Keratinocyte (primary cell): ENCODE data around the gene ZNF836.

ENCODE experiments used
- CTCF ChIP-seq, 3 experiments: IDR thresholded peaks in 1 of 3; conservative IDR thresholded peaks in 1 of 3; optimal IDR thresholded peaks in 1 of 3; 2 replicates in 2 of 3; 3 replicates in 1 of 3; pipeline versions ENCODE3 to v1.5.1; 2011; ENCODE audit warnings: low read length in 3 of 3, mild to moderate bottlenecking in 3 of 3, moderate library complexity in 2 of 3, control low read depth in 1 of 3, inconsistent platforms in 1 of 3; ENCODE audit not compliant: insufficient read depth in 2 of 3; ENCODE audit errors: extremely low read depth in 1 of 3
- EZH2 ChIP-seq: IDR thresholded peaks from one replicate; pipeline ENCODE4 v1.6.1; 2012; ENCODE audit warnings: inconsistent platforms, mild to moderate bottlenecking, low read length, moderate library complexity

- no peak for TF ChIP-seq CTCF (optimal IDR thresholded peaks at IDR 0.05 in 1 of 3, IDR thresholded peaks at IDR 0.05 in 1 of 3, conservative IDR thresholded peaks at IDR 0.05 in 1 of 3; ENCODE audit: extremely low read depth in 1 of 3, insufficient read depth in 2 of 3, low read length in 3 of 3)
- no peak for TF ChIP-seq EZH2
Measured at GRCh38 chr19:52191389-52191788, 20.0 kb upstream of the ZNF836 start.
